ENCODE results near the gene MAP3K8. TPM values are rescaled to one million over a fixed set of nuclear protein-coding genes. Genes with fewer than 3 reads are reported as not detected.

The MAP3K8 gene
- total RNA-seq, 2 donors from 2014 or later, result 13.1 to 25.2 TPM

DNA sequence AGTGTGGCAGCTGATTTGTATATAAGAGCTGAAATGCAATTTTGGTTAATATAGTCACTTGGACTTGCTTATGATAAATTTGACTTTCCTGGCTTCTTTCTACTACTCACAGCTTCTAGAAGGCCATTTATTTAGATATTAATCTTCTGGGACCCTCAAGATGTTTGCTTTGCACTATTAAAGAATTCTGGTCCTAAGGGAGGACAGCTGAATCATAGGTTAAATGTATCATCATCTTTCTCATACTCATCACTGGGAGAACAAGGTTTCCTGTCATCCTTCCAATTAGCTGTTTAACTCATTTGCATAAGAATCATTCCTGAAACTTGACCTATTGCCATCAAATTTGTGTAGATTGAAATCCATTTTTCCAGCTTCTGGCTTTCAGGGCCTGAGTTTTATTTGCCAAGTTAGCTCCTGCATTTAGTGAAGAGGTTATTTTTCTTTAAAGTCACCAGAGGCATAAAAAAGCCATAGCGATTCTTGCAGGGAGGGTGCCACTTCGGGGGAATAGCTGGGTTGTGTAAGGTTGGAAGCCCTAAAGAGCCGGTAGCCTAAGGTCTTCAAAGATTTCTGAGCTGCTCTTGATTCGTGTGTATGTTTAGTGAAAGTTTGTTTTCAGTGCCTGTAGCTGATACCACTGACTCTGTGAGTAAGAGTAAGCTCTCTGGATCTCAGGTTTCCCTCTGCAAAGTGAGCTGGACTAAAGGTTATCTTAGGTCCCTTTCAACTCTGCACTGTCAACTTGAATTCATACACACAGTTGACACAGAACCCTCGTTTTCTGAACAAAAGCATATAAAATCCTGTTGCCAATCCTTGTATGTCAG lies 4.3 kb downstream of the MAP3K8 start:
- DNase-seq (no peak), ATAC-seq (no peak)
- intact Hi-C loops (cut with DNase I), result no loop called here

DNA sequence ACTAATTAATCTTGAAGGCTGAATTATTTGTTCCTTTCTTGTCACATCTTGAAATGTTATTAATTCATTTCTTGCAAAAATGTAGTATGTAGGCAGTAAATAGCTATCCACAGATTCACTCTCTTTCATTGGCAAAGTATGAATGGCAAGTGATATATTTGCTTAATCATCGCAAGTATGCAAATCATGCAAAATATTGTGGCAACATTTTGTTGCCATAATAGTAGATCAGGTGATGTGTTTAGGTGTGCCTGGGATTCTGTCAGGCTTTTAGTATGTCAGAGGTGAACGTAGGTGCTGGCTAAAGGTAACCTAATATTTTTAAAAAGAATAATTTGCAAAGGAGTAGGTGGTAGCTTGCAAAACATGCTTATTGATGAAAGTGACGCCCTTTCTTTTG lies 5.9 kb downstream of the MAP3K8 start:
- intact Hi-C loops (cut with DNase I), result no loop called here
- ATAC-seq (no peak), DNase-seq (no peak)

DNA sequence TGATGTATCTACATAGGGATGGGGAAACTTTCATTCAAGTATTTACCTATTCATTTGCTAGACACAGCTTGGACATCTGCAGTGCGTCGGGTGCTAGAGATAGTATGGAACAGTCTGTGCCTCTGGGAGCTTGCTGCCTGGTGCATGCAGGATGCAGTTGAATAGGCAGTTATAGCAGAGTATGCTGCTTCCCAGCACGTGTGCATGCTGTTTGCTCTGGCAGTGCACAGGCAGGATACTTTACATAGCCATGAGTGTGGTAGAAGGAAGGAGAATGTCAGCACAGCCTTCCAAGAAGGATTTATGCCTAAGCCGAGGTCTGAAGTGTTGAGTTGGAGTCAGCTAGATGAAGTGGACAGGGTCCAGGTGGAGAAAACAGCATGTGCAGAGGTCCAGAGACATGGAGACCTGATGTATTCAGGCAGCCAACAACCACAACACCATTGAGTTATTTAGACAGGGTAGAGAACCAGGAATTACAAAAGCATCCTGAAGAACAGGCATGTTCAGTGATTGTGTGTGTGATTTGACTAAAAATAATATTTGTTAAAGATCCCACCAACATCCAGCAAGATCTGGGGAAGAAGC lies 8.1 kb downstream of the MAP3K8 start:
- DNase-seq (no peak), ATAC-seq (no peak)
- intact Hi-C loops (cut with DNase I), result no loop called here

DNA sequence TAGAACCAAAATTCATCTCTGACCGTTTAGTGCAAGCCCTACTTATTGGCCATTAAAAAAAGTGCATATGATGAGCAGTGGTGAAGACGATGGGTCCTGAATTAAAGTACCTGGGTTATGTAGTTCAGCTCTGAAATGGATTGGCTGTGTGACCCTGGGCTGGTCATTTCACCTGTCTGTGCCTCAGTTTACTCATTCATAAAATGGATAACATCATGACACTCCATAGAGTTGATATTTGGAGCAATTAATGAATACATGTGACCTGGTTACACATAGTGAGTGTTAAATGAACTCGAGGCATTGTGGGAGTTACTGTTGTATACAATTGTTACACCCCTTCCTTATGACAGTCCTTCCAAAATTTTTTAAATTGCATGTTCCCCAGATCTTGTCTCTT lies 9.1 kb downstream of the MAP3K8 start:
- no peak for ATAC-seq
- intact Hi-C loops (cut with DNase I), result no loop called here
- no peak for DNase-seq

DNA sequence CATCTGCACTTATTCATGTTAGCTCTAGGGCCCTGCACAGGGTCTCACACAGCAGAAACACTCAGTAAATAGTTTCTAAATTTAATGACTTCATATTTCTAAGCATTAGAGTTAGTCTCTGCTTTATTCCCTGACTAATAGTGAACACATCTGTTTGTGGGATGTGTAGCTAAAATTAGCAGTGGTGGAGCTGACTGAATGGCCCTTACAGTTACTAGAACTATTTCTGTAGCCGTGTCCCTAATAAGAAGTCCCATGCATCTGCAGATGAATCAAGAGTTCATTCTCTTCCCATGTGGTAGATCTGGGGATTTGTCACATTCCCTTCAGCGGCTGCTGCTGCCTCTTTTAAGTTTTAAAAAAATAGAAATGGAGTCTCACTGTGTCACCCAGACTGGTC lies 11.7 kb downstream of the MAP3K8 start:
- peak; percentile 44 to 58 for ATAC-seq
- intact Hi-C loops (cut with DNase I), result no loop called here
- no peak for DNase-seq

DNA sequence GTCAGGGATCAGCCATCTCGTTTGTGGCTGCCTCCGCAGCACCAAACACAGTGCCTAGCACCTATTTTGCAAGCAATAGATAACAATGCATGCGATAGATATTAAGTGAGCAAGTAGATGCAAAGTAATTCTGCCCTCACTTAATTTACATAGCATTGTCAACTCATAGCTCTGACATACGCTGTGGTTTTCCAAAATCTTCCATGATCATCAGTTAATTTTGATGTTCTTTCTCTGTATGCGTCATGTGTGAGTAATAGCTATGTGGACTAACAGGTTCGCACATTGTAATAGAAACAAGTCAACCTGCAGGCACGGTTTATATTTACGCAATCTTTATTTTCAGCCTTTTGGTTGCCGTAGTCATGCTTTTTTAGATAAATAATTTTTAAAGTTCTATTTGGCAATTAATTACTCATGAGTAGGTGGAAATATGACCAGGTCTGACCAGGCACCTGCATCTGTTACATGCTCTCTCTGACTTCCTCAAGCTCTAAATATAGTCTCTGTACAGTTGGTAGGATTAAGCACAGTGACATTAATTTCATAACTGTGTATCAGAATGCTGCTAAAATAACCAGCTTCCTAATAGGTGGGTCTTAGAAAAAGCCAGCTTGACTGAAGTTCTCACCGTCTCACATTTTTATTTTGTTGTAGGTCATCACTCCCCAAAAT lies 13.3 kb downstream of the MAP3K8 start:
- ATAC-seq, result no peak
- intact Hi-C loops (cut with DNase I), result no loop called here
- no peak for DNase-seq

DNA sequence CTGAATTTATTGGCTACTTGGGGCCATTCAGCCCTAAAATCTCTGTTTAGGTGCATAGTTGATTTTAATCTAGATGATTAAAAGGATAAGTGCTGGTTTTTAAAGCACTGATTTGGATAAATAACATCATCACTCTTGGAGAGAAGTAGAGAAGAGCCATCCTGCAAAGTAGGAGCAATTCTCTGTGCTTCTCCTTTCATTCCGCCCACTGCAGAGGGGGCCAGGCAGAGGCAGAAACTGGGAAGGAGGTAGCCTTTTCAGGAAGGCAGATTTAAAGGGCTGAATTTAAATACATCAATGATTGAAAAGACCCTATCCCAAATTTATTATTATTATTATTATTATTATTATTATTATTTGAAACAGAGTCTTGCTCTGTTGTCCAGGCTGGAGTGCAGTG lies 14.1 kb downstream of the MAP3K8 start:
- intact Hi-C loops (cut with DNase I), result no loop called here
- DNase-seq (no peak), ATAC-seq (no peak)

DNA sequence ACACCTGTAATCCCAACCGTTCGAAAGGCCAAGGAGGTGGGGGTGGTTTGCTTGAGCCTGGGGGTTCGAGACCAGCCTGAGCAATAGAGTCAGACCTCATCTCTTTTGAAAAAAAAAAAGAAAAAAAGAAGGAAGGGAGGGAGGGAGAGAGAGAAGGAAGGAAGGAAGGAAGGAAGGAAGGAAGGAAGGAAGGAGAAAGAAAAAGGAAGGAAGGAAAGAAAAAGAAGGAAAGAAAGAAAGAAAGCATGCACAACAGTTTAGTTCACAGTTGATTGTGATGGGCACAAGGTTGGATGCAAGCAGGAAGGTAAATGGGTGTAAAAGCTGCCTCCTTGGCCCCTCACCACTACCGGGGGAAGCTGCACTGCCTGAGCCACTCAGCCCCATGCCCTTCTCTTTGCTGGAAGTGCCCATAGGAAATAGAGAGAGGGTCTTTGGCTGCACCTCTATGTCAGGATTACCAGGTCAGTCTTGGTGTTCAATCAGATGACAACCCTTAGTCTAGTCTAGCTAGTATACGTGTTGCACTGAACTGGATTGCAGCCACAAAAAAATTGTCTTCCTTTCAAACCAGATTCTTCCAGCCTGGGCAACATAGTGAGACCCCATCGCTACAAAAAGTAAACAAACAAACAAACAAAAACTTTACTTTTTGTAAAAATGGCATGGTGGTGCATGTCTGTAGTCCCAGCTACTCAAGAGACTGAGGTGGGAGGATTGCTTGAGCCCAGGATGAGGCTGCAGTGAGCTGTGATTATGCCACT lies 20.0 kb downstream of the MAP3K8 start:
- intact Hi-C loops (cut with DNase I), result no loop called here
- peak in 1 of 2 donors; percentile 1 for ATAC-seq
- DNase-seq, result no peak

DNA sequence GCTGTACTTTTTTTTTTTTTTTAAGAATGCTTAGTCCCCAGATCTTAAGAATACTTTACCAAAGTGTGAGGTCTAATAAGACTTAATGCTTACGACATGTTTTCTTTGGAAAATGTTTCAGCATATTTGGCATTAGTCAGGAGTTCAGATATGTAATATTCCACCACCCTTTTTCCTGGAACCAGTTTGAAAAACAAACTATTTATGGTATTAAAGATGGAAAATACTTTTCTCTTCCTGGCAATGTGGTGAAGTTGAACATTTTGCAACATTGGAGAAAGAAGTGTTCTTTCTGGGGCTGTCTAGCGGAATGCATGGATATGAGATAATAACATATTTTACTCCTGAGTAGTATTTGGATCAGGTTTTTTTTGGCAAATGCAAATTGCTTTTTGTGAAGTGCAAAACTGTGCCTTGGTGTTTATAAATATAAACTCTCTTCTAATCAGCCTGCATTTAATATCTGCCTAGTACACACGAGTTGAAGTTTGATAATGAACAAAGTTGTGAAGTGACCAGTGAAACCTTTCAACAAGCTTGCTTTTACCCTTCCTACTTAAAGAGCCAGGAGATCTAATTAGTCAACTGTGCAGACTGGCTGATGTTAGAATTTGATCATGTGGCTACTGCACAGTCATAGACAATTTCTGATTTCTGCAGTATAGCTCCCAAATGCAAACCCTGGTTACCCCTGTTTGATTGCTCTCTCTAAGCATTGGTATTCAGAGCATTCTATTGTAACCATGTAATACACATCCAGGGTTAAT lies 20.9 kb downstream of the MAP3K8 start:
- no peak for DNase-seq
- intact Hi-C loops (cut with DNase I), result no loop called here
- peak; percentile 81 to 83 for ATAC-seq

DNA sequence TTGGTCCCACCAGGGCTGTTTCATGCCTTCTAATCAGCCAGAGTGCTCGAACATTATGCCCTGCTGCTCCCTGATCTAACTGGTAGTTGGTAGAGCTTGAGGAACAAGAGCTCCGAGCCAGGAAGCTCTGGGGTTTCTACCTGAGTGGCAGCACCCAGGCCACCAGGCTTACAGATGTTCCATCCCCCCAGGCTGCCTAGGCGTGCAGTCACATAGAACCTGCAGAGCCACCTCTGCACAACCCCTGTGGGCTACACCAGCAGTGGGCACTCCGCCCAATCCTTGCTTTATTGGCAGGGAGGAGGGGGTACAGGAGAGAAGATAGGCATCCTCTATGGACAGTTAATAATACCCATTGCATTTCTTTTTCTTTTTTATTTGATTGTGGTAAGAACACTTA lies 21.8 kb downstream of the MAP3K8 start:
- peak; percentile 3 to 14 for ATAC-seq
- intact Hi-C loops (cut with DNase I), result no loop called here
- DNase-seq, result peak; percentile 37

DNA sequence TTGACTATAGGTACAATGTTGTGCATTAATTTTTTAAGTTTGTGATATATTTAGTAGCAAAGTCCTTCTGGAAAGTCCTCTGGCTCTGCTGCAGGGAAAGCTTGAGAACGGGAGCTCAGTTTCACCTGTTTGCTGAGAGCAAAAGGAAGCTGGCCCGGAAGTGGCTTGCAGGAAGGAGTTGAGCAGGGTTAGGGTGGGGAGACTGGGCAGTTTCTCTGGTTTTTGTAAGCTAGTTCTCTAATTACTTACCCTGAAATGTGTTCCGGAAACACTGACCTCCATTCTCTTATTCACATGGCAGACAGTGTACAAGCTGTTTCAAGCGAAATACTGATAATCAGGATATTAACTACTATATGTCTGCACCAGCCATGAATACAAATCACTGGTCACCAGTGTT lies 22.3 kb downstream of the MAP3K8 start:
- intact Hi-C loops (cut with DNase I), result no loop called here
- ATAC-seq (no peak), DNase-seq (no peak)

DNA sequence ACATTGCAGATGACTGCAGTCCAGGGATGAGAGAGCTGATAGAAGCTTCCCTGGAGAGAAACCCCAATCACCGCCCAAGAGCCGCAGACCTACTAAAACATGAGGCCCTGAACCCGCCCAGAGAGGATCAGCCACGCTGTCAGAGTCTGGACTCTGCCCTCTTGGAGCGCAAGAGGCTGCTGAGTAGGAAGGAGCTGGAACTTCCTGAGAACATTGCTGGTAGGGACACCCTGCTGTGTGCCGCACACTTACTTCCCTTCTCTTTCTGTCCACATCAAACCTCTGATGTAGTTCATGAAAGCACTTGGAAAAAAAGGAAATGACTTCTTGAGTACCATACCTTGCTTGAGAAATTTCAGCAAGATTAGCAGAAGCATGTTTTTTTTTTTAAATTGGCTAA lies 25.3 kb downstream of the MAP3K8 start:
- peak; percentile 39 for DNase-seq
- peak; percentile 14 to 26 for ATAC-seq
- intact Hi-C loops (cut with DNase I), result no loop called here

DNA sequence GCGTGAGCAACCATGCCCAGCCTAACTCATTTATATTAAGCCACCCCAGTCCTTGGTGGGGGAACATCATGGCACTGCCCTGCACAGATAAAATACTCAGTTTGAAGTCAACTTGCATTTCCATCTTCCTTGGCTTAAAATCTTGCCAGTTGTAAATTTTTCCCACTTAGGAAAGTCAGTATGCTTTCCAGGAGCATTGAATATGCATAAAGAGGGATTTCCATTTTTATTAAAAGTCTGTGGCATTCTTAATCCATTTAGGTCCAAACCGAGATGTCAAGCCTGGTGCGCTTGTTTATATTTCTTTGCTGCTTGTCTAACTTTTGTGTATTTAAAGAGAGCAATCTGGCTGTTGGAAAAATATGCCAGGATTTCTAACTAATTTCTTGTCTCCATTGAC lies 26.1 kb downstream of the MAP3K8 start:
- DNase-seq, result no peak
- ATAC-seq, result no peak
- intact Hi-C loops (cut with DNase I), result no loop called here

DNA sequence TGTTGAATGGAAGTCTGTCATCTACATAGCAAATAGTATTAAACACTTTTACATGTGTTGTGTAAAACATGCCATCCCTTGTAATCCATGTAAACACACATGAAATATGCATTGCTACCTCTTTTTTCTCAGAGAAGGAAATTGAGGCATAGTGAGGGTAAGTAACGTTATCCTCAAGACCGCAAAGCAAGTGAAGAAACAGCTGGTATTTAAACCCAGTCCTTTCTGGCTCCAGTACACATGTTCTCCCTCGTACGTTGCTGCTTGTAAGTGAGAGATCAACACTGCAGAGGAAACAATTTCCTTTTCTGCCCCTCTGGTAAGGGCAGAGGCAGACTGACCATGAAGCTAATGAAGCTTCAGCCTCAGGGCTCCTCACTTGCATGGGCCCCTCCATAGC lies 28.5 kb downstream of the MAP3K8 start:
- ATAC-seq (peak in 1 of 2 donors; percentile 21), DNase-seq (no peak)
- intact Hi-C loops (cut with DNase I), result no loop called here

DNA sequence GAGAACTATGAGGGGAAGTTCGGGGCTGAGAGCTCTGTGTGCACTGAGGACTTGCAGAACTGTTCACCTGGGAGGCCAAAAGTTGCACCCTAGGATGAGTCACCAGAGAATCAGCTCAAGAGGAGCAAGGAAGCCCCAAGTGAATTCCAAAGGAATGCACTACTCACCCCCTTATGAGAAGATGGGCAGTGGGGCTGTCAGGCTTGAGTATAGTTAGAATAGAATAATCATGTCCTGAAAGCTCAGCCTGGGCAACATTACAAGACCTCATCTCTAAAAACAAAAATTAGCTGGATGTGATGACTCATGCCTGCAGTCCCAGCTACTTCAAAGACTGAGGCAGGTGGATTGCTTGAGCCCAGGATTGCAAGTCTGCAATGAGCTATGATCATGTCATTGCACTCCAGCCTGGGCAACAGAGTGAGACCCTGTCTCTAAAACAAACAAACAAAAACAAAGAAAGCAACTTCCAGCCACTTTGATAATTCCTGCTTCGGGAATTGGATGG lies 30.0 kb downstream of the MAP3K8 start:
- peak; percentile 16 to 55 for ATAC-seq

DNA sequence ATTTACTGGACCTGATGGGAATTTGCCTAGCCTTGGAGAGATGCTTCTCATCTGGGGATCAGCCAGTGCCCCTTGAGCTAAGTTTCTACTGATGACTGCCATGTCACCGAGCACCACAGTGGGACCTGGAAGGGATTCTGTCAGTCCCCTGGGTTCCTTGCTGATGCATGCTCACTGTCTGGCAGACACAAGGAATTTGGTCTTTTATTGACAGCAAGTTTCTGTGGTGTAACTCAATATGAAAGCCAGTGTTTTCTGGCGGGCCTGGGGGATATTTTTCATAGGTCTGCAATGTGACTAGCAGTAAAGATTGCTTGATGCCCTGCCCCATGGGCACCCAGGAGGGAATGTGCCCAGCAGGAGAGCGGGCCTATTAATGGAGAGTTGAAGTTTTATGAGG lies 30.7 kb downstream of the MAP3K8 start:
- intact Hi-C loops (cut with DNase I), result no loop called here
- DNase-seq (no peak), ATAC-seq (no peak)

More for the DNA sequence above, 30.0 kb downstream of the MAP3K8 start:
- DNase-seq, result no peak
- intact Hi-C loops (cut with DNase I), result no loop called here

DNA sequence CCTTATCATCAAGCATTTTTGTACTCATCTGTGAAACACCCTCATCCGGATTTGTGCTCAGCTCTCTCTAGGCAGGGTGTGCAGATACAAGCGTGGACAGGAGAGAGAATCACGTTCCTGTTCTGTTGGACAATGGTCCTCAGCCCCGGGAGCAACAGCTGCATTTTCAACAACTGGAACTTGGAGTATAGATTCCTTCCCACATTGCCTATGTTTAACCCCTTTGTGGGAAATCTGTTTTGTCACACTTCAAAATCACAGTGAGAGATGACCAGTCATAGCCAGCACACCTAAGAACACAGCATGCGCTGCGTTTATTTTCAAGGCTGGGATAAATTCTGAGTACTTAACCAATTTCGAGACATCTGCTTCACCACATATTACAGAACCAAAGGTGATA lies 32.5 kb downstream of the MAP3K8 start:
- intact Hi-C loops (cut with DNase I), result no loop called here
- no peak for DNase-seq
- no peak for ATAC-seq

DNA sequence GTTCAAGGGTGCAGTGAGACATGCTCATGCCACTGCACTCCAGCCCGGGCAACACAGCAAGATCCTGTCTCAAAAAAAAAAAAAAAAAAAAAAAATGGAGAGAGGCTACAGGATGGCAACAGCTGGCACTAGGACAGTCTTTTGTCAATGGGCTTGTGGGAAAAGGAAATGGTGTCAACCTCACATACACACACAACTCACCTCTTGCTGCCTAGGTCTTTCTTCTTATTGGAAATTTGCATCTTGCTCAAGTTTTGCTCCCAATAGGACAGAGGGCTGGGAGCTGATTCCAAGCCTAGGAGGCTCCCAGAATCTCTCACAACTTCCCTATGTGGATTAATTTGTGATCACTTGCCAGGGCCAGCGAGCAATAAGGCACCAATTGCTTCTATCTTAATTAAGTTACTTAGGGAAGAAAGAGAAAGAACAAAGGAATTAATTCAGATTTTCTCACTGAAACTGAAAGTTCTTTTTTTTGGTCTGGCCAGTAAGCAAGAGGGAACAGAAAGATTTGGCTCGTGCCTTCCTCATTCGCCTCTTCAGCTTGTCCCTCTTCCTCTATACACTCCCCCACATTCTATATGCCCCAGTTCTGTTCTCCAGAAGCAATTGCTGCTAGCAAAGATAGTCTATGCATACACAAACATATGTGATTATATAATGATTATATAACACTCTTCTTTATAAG lies 33.8 kb downstream of the MAP3K8 start:
- DNase-seq (no peak), ATAC-seq (no peak)
- intact Hi-C loops (cut with DNase I), result no loop called here

Data from left cardiac atrium (tissue), 4 donors.